IPS DF 19.7 (cell line): Measurements from ENCODE around the gene CHD1.
"Not testable (repeated sequence)": the region's sequence is repeated elsewhere in the genome, so short reads cannot be mapped to it uniquely, and the experiment has no call there.

Experiments
- DNase-seq: peaks from one replicate; pipeline ENCODE4 v3.0.0-alpha.2; 2013; ENCODE audit warnings: low read depth, low spot score

CHD1 gene

DNA sequence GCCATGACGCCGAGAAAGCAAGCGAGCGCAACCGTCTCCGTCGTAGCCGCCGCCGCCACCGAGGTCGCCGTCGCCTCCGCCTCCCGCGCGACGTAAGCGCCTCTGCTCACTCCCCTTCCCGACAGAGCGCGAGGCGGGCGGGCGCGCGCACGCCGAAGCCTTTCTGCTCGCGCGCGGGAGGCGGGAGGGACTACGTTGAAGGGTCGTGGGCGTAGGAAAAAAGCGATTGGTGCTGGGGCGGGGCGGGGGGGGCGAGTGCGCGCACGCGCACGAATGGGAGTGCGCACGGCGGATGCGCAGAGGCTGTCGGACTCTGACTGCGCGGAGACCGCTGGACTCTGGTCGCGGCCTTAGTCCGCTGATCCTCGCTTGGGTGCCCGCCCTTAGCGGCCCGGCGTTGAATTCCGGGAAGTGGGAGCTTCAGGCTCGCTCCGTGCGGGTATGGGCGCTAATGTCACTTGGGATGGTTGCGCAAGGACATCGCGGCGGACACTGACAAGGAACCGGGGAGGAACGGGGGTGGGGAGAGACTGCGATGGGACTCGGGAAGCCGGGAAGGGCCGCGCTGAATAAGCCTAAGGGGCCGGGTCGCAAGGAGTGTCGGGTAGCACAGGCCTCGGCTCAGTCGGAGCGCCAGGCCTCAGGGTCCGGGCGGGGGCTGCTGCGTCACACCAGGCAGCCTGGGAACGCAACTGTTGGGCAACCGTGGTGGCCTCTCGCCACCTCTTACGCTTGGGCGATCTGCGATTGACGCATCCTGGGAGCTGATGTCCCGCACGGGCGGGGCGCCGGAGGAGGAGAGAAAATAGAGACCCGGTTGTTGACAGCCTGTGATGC is at the start of gene CHD1:
TSS of gene CHD1 (minus strand) at position 135 of the 837 bp plus-strand sequence. CDS start 2,621 bp downstream, outside the sequence.
- DNase-seq, result peak; percentile 61

GRCh38 chr5:98978528-98978927 is 49.7 kb upstream of the CHD1 start:
- no peak for DNase-seq

- DNase-seq, result no peak
Observed at GRCh38 chr5:98977723-98978122, 48.9 kb upstream of the CHD1 start.

DNA sequence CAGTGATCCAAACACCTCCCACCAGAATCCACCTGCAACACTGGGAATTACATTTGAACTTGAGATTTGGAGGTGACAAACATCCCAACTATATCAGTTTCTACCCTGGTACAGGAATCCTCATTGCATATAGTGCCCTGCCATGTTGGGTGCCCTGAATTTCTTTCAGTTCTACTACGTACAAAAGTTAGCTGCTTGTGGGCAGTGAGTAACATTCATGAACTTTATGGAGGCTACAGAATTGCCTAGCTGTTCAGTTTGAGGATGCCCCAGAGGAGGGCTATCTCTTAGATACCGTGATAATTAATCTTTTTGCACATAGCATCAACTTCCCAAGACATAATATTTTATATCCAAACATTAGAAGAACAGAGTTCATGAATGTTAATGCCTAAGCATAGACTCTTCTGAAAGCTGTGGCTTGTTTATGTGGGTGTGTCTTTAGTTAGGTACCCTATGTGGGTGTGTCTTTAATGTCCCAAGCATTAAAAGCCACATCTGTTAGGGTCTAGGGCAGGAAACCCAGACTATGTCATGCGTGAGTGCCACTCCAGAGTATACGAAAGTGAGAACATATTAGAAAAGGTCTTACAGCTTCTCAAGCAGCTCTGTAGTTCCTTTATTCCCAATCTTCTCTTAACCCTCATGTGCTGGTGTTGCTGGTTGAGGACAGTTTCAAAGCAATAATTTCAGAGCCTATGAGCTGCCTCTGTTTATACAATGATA is 47.0 kb upstream of the CHD1 start:
- no peak for DNase-seq

DNA sequence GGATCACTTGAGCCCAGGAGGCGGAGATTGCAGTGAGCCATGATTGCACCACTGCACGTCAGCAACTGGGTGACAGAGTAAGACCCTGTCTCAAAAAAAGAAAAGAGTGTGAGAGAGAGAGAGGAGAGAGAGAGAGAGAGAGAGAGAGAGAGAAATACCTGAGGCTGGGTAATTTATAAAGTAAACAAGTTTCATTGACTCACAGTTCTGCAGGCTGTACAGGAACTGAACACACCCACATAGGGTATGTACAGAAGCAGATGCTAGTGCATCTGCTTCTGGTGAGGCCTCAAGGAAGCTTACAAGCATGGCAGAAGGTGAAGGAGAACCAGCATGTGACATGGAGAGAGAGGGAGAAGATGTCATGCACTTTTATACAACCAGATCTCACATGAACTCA is 46.4 kb upstream of the CHD1 start:
- DNase-seq, result no peak

DNA sequence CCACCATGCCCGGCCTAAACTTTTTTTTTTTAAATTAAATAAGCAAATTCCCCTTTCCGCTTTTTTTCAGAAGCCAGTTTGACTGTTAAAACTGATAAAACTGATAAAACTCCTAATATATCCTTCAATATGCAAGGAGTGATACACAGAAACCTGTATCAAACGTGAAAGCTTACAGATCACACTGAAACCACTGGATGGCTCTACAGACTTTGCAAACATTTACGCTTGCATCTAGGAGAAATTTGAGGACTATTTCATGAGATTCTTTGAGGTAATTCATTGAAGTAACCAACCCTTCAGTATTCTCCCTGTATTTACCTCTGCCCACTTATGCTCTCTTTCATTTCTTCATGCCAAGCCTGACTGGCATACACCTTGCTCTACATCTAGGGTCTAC is 40.6 kb upstream of the CHD1 start:
- DNase-seq, result no peak

DNA sequence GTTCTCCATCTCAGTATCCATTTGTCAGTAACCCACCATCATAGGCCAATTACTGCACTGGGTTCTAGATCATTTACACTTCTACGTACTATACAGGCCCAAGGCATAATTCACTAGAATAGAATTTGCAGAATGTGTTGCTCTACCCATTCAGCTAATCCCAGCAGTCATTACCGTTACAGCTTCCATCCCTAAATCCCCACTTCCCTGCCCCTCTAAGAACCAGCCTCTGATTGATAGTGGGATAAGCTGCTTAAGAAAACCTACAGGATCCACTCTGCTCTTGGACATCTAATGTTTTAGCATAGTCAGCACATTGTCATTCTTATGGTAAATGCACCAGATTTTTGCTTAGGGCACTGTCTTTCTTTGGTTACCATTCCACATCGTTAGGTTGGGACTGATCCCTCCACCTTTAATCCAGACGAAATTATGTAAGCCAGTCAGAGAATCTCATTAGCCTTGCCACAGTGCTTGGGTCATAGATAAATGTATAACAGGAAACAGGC is 39.3 kb upstream of the CHD1 start:
- no peak for DNase-seq

GRCh38 chr5:98965226-98965625 is 36.4 kb upstream of the CHD1 start:
- no peak for DNase-seq

- no peak for DNase-seq
Observed at GRCh38 chr5:98964621-98965020, 35.8 kb upstream of the CHD1 start.

- peak; percentile 35 for DNase-seq
Observed at GRCh38 chr5:98963019-98963418, 34.2 kb upstream of the CHD1 start.

- DNase-seq, result no peak
Observed at GRCh38 chr5:98962587-98962986, 33.8 kb upstream of the CHD1 start.

DNA sequence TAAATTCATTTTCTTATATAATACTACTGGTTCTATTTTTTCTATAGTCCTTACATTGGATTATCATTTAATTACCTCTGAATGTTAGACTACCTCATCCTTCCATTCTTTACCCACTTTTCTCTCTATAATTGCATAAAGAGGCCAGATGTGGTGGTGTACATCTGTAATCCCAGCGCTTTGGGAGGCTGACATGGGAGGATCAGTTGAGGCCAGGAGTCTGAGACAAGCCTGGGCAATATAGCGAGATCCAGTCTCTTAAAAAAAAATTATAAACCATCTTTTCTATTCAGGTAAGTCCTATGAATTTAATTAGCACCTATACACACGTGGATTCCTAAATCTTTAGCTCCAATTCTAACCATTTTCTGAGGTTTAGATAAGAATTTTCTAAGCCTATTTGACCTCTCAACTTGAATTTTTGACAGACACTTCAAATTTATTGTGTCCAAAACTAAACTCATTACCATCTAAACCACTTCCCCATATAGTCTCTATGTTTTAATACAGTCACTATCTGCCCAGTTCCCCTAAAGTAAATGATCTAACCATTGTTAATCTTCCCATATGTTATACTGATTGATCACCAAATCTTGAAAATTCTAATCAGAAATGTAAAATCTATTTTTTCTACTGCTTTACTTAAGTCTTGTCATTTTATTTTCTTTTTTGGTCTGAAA is 33.0 kb upstream of the CHD1 start:
- no peak for DNase-seq

DNA sequence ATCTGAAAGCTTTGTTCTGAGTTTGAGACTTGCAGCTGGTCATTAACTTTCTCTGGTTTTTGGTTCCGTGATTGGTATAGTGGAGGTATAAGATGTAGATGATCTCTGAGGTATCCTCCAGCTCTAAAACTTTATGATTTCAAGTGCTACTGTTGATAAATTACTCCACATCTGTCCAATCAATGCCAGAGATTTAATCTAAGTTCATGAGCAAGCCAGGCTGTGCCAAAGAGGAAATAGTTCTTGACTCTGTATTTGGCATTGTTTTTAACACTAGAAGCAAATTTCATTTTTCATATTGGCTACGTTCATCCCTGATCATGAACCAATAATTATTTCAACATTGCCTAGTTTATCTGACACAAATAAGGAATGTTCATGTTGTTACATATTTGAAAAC is 28.5 kb upstream of the CHD1 start:
- no peak for DNase-seq

DNA sequence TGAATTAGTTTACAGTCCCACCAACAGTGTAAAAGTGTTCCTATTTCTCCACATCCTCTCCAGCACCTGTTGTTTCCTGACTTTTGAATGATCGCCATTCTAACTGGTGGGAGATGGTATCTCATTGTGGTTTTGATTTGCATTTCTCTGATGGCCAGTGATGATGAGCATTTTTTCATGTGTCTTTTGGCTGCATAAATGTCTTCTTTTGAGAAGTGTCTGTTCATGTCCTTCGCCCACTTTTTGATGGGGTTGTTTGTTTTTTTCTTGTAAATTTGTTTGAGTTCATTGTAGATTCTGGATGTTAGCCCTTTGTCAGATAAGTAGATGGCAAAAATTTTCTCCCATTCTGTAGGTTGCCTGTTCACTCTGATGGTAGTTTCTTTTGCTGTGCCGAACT is 27.1 kb upstream of the CHD1 start:
- DNase-seq, result not testable (repeated sequence)

DNA sequence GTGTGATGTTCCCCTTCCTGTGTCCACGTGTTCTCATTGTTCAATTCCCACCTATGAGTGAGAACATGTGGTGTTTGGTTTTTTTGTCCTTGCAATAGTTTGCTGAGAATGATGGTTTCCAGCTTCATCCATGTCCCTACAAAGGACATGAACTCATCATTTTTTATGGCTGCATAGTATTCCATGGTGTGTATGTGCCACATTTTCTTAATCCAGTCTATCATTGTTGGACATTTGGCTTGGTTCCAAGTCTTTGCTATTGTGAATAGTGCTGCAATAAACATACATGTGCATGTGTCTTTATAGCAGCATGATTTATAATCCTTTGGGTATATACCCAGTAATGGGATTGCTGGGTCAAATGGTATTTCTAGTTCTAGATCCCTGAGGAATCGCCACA is 26.7 kb upstream of the CHD1 start:
- not testable (repeated sequence) for DNase-seq

DNA sequence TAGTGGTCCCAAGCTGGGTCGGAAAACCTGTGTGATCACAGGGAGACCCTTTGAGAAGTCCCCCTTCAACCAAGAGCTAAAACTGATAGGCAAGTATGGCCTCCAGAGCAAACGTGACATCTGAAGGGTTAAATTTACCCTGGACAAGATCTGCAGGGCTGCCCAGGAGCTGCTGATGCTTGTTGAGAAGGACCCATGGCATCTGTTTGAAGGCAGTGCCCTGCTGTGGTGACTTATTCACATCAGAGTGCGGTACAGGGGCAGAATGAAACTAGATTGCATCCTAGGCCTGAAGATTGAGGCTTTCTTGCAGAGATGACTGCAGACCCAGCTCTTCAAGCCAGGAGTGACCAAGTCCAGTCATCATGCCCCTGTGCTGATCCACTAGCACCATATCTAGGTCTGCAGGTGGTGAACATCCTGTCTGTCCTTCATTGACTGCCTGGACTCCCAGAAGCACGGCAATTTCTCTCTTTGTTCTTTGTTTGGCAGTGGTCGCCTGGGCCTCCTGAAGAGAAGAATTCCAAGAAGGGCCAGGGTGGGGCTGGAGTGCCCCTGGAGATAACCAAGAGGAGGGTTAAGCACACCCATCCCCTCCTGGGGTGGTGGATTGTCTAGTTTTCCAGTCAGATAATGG is 25.7 kb upstream of the CHD1 start:
- no peak for DNase-seq

- DNase-seq, result no peak
Observed at GRCh38 chr5:98942847-98943246, 14.0 kb upstream of the CHD1 start.

GRCh38 chr5:98941131-98941883 is 12.5 kb upstream of the CHD1 start:
- no peak for DNase-seq

- DNase-seq, result no peak
Observed at GRCh38 chr5:98940581-98940980, 11.8 kb upstream of the CHD1 start.

DNA sequence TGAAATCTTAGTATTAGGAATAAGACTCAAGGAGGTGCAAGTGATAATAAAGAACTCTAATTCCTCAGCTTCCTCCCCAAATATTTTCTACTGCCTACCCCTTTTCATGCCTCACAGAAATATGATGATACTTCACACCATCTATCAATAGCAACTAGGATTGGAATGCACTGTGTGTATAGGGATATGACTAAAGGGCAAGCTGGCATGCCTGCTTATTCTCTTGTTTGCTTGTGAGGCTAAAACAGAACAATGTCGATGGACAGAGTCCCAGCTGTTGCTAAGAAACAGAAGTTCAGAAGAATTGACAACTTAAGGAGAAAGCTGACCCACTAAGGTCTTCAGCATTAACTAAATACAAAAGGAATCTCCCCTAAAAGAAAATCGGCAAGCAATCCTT is 9.7 kb upstream of the CHD1 start:
- DNase-seq, result no peak
